Suprapubic skin (tissue), 4 donors: ENCODE results near the gene SARS1. TPM values are rescaled to one million over a fixed set of nuclear protein-coding genes. Genes with fewer than 3 reads are reported as not detected.

ENCODE experiments used
- DNase-seq, 2 donors: peaks; one replicate each; pipeline ENCODE4 v3.0.0-alpha.2; 2019; ENCODE audit warnings: low spot score in 2 of 2
- H3K27ac ChIP-seq: fragments of 200-600 bp; sonication (generic); one replicate; pipeline ENCODE4 v1.5.1; 2019
- H3K27me3 ChIP-seq: fragments of 200-600 bp; sonication (generic); one replicate; pipeline ENCODE4 v1.5.1; 2019
- H3K36me3 ChIP-seq: fragments of 200-600 bp; sonication (generic); one replicate; pipeline ENCODE4 v1.5.1; 2019
- H3K4me1 ChIP-seq: fragments of 200-600 bp; sonication (generic); one replicate; pipeline ENCODE4 v1.5.1; 2019
- H3K4me3 ChIP-seq: fragments of 200-600 bp; sonication (generic); one replicate; pipeline ENCODE4 v1.5.1; 2019; ENCODE audit warnings: mild to moderate bottlenecking
- H3K9me3 ChIP-seq: fragments of 200-600 bp; sonication (generic); one replicate; pipeline ENCODE4 v1.5.1; 2019
- EP300 ChIP-seq: sonication (generic); formaldehyde crosslinking; IDR thresholded peaks from one replicate; pipeline ENCODE4 v1.6.1; 2017; ENCODE audit warnings: antibody characterized with exemption
- POLR2A ChIP-seq, 2 donors: fragments of 450-650 bp; IDR thresholded peaks; one replicate each; pipeline ENCODE4 v1.6.1; 2017; ENCODE audit warnings: antibody characterized with exemption in 2 of 2, mild to moderate bottlenecking in 2 of 2, moderate library complexity in 2 of 2
- POLR2AphosphoS5 ChIP-seq, 3 donors: sonication (generic); formaldehyde crosslinking; IDR thresholded peaks; one replicate each; pipeline ENCODE4 v1.6.1; 2017; ENCODE audit warnings: antibody characterized with exemption in 3 of 3
- WGBS: methylation state at CpG from one replicate; pipeline ENCODE4 v1.1.5; 2018; 5-methylcytosine and 5-hydroxymethylcytosine counted together
- total RNA-seq, 4 donors: library from RNA; depleted of rRNA; stranded (reverse); fragments of >200 nt; gene quantifications; one replicate each; pipeline ENCODE4 v1.1.0, GENCODE V29; 2016
- TF ChIP-seq, protein P1 (sequence below), 2 donors: fragments of 200-600 bp in 1 of 2; fragments of 450-650 bp in 1 of 2; sonication (generic) in 1 of 2; IDR thresholded peaks; one replicate each; pipeline ENCODE4 v1.5.1; 2016 to 2019; ENCODE audit warnings: antibody characterized with exemption in 2 of 2, mild to moderate bottlenecking in 1 of 2, moderate library complexity in 1 of 2

Gene SARS1
- total RNA-seq, 4 donors from 2014 or later = 144 to 169 (median 160) TPM

DNA sequence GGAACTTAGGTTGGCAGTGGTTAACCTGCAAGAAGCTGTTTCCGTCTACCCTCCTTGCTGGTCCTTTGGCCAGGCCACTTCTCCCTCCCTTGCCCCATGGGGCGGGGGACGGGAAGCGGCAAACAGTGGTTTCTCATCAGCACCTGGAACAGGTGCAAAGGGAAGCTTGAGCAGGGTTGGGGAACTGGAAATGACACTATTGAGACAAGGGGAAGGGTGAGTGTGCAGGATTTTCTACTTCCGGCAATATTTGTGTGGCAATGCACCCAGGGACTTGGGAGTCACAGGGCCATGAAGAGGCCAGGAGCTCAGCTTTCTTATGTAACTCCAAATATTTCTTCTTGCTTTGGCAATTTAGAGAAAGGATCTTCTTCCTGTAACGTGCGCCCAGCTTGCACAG lies 29.0 kb upstream of the SARS1 start:
- TF ChIP-seq, protein P1, sequence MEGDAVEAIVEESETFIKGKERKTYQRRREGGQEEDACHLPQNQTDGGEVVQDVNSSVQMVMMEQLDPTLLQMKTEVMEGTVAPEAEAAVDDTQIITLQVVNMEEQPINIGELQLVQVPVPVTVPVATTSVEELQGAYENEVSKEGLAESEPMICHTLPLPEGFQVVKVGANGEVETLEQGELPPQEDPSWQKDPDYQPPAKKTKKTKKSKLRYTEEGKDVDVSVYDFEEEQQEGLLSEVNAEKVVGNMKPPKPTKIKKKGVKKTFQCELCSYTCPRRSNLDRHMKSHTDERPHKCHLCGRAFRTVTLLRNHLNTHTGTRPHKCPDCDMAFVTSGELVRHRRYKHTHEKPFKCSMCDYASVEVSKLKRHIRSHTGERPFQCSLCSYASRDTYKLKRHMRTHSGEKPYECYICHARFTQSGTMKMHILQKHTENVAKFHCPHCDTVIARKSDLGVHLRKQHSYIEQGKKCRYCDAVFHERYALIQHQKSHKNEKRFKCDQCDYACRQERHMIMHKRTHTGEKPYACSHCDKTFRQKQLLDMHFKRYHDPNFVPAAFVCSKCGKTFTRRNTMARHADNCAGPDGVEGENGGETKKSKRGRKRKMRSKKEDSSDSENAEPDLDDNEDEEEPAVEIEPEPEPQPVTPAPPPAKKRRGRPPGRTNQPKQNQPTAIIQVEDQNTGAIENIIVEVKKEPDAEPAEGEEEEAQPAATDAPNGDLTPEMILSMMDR (IDR thresholded peaks at IDR 0.05) = no peak
- TF ChIP-seq POLR2A (IDR thresholded peaks at IDR 0.05) = no peak
- no peak for TF ChIP-seq EP300
- TF ChIP-seq POLR2AphosphoS5 (IDR thresholded peaks at IDR 0.05) = no peak
- Histone ChIP-seq H3K36me3 (no peaks in the 10 kb centered on the region), H3K27ac (no peak overlapping the region), H3K4me1 (peaks cover 4% of the 10 kb centered on the region), H3K27me3 (no peaks in the 10 kb centered on the region), H3K4me3 (no peak overlapping the region), H3K9me3 (no peaks in the 10 kb centered on the region)
- WGBS = 85% methylated on average over 7 of the region's 7 CpGs
- DNase-seq = no peak

DNA sequence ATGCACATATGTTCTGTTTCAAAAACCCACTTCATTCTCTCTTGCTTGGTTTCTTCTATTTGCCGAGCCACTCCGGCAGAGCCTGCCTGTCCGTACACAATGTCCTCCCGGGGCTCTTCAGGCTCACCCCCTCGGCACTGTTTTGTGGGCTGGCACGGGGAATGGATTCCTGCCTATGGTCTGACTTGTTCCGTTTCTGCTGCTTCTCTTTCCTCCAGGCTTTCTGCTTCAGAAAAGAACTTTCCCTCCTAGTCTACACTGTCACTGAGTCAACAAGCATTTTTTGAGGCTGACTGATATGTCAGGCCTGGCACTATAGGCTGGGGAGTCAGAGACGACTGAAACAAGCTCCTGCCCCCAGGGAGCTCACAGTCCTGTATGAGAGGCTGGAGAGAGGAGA lies 28.4 kb upstream of the SARS1 start:
- Histone ChIP-seq H3K4me1 (peaks cover 4% of the 10 kb centered on the region), H3K27ac (no peak overlapping the region), H3K4me3 (no peak overlapping the region), H3K36me3 (no peaks in the 10 kb centered on the region), H3K9me3 (no peaks in the 10 kb centered on the region), H3K27me3 (peaks cover under 1% of the 10 kb centered on the region)
- WGBS = 67% methylated on average over 8 of the region's 8 CpGs
- DNase-seq = no peak
- no peak for TF ChIP-seq POLR2A (IDR thresholded peaks at IDR 0.05)
- TF ChIP-seq, protein P1 (IDR thresholded peaks at IDR 0.05) = no peak
- no peak for TF ChIP-seq POLR2AphosphoS5 (IDR thresholded peaks at IDR 0.05)
- TF ChIP-seq EP300 = no peak

DNA sequence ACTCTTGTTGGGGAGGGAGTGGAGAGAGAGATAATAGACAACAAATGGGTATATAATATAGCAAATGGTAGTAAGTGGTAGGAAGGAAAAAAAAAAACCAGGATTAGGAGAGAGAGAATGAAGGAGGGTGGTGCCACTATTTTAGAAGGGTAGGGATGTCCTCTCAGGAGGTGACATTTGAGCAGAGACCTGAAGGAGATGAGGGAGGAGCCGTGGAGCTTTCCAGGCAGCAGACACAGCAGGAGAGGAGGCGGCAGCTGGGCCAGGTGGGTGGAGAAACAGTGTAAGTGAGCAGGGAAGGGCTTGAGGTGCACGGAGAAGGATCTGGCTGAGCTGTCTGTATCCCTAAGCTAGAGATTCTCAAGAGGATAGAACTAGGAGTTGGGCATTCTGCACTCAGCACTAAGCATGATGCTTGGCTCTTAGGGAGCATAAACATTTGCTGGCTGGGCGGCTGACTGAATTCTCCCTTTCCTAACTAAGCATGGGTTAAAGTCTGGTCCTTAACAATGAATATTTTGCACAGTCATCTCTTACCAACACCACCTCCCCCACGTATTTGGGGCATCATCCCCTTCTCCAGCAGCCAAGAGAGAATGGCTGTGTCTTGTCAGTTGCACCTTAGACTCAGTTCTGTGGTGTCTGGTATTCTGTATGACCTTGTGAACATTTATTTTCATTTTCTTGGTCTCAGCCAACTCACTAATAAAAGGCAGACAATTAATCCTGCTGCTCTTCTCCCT lies 27.6 kb upstream of the SARS1 start:
- DNase-seq = no peak
- TF ChIP-seq POLR2AphosphoS5 (IDR thresholded peaks at IDR 0.05) = no peak
- Histone ChIP-seq H3K36me3 (no peaks in the 10 kb centered on the region), H3K9me3 (no peaks in the 10 kb centered on the region), H3K4me1 (peaks cover 4% of the 10 kb centered on the region), H3K27me3 (peaks cover 3% of the 10 kb centered on the region), H3K4me3 (no peak overlapping the region), H3K27ac (no peak overlapping the region)
- WGBS = 46% methylated on average over 5 of the region's 5 CpGs

DNA sequence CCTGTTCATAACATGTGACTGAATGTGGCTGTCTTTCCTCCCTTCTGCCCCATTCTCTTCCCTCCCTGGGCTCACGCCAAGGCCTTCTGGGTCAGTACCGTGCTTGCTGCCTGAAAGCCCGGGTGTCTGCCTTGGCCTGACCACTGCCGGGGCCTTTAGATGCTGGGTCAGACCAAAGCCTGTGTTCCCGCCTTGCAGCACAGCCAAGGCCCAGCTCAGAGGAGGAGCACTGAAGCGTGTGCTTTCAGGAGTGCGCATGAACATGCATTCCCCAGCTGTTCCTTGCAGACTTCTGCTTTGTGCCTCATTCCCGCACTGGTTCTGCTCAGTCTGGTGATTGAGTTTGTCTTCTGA lies 27.0 kb upstream of the SARS1 start:
- peaks cover 4% of the 10 kb centered on the region for H3K4me1 ChIP-seq
- TF ChIP-seq POLR2A (IDR thresholded peaks at IDR 0.05) = no peak
- TF ChIP-seq EP300 = no peak
- H3K36me3 ChIP-seq = no peaks in the 10 kb centered on the region
- H3K27ac ChIP-seq = no peak overlapping the region
- H3K9me3 ChIP-seq = no peaks in the 10 kb centered on the region
- no peak overlapping the region for H3K4me3 ChIP-seq
- peaks cover 3% of the 10 kb centered on the region for H3K27me3 ChIP-seq
- 59% methylated on average over 8 of the region's 8 CpGs for WGBS
- DNase-seq = no peak

- H3K4me3 ChIP-seq = no peak overlapping the region
- 88% methylated on average over 5 of the region's 5 CpGs for WGBS
- no peak for DNase-seq
- peaks cover 4% of the 10 kb centered on the region for H3K4me1 ChIP-seq
- TF ChIP-seq POLR2A (IDR thresholded peaks at IDR 0.05) (no peak), EP300 (no peak), POLR2AphosphoS5 (IDR thresholded peaks at IDR 0.05) (no peak)
- TF ChIP-seq, protein P1 (IDR thresholded peaks at IDR 0.05) = no peak
- no peaks in the 10 kb centered on the region for H3K9me3 ChIP-seq
- H3K27me3 ChIP-seq = peaks cover 3% of the 10 kb centered on the region
- H3K27ac ChIP-seq = no peak overlapping the region
- H3K36me3 ChIP-seq = no peaks in the 10 kb centered on the region
These were observed 26.6 kb upstream of the SARS1 start for GRCh38 chr1:109187127-109187526.

DNA sequence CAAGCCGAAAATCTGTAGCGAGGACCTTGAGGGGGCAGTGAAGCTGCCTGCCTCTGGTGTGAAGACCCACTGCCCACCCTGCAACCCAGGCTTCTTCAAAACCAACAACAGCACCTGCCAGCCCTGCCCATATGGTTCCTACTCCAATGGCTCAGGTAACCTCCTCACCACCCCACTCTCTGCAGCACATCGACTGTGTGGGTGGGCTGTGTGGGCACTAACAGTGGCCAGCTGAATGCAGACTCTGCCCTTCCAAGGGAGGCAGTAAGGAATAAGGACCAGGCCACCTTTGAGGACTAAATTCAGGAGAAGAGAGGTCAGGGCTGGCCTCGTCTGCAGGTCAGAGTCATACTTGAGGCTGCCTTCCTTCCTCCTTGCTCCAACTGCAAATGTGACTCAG lies 25.5 kb upstream of the SARS1 start:
- no peaks in the 10 kb centered on the region for H3K36me3 ChIP-seq
- no peak overlapping the region for H3K27ac ChIP-seq
- H3K4me3 ChIP-seq = no peak overlapping the region
- H3K4me1 ChIP-seq = peaks cover 4% of the 10 kb centered on the region
- peaks cover 3% of the 10 kb centered on the region for H3K27me3 ChIP-seq
- no peaks in the 10 kb centered on the region for H3K9me3 ChIP-seq
- TF ChIP-seq POLR2A (IDR thresholded peaks at IDR 0.05) = no peak
- TF ChIP-seq EP300 = no peak
- TF ChIP-seq, protein P1 (IDR thresholded peaks at IDR 0.05) = no peak
- TF ChIP-seq POLR2AphosphoS5 (IDR thresholded peaks at IDR 0.05) = no peak
- WGBS = 92% methylated on average over 3 of the region's 4 CpGs
- DNase-seq = no peak
